A673 (cell line): Measurements from ENCODE around the gene MRI1. TPM values are rescaled to one million over a fixed set of nuclear protein-coding genes. Genes with fewer than 3 reads are reported as not detected.

Experiments
- BruUV-seq: library from RNA; stranded (reverse); fragments of 400-500 nt; replicated peaks from 2 replicates; lab custom pipeline; 2021; lab: Mats Ljungman, UMichigan
- CTCF ChIA-PET: fragments of 300-600 bp; sonication (Branson Sonifier 250); formaldehyde crosslinking; loops from one replicate; lab custom pipeline; 2022; ENCODE audit warnings: antibody characterized with exemption; lab: Charles Lee
- POLR2A ChIA-PET: fragments of 300-600 bp; sonication (Branson Sonifier 250); formaldehyde crosslinking; loops from one replicate; lab custom pipeline; 2022; ENCODE audit warnings: antibody characterized with exemption; ENCODE audit not compliant: low non-redundant PET; lab: Charles Lee
- DNase-seq: peaks from one replicate; pipeline ENCODE4 v3.0.0-alpha.2; 2015; ENCODE audit warnings: low spot score
- H3K27ac ChIP-seq: fragments of 200-600 bp; sonication (generic); 2 replicates; pipeline ENCODE4 v1.5.1; 2016; ENCODE audit warnings: mixed run types, low read depth, mild to moderate bottlenecking, mixed read lengths, antibody characterized with exemption, low read length; ENCODE audit not compliant: poor library complexity, severe bottlenecking
- H3K27me3 ChIP-seq: fragments of 200-600 bp; sonication (generic); replicated peaks from 2 replicates; pipeline ENCODE4 v1.6.1; 2017; ENCODE audit warnings: mixed run types, low read depth, mild to moderate bottlenecking, mixed read lengths, antibody characterized with exemption, low read length; ENCODE audit not compliant: insufficient read depth, poor library complexity
- H3K36me3 ChIP-seq: fragments of 200-600 bp; sonication (generic); 2 replicates; pipeline ENCODE4 v1.6.1; 2016; ENCODE audit warnings: mixed run types, mild to moderate bottlenecking, mixed read lengths, antibody characterized with exemption, low read length; ENCODE audit not compliant: insufficient read depth, poor library complexity, severe bottlenecking
- H3K4me1 ChIP-seq: fragments of 200-600 bp; sonication (generic); 2 replicates; pipeline ENCODE4 v1.6.1; 2017; ENCODE audit warnings: mixed run types, mild to moderate bottlenecking, mixed read lengths, antibody characterized with exemption, low read length; ENCODE audit not compliant: insufficient read depth, poor library complexity, severe bottlenecking
- H3K4me3 ChIP-seq: fragments of 200-600 bp; sonication (generic); 2 replicates; pipeline ENCODE4 v1.5.1; 2016; ENCODE audit warnings: low read depth, mixed run types, mild to moderate bottlenecking, mixed read lengths, low read length; ENCODE audit not compliant: poor library complexity, severe bottlenecking
- H3K9me3 ChIP-seq: fragments of 200-600 bp; sonication (generic); 2 replicates; pipeline ENCODE4 v1.6.1; 2016; ENCODE audit warnings: mixed run types, low read depth, mild to moderate bottlenecking, mixed read lengths, antibody characterized with exemption, low read length; ENCODE audit not compliant: poor library complexity, severe bottlenecking
- EZH2 ChIP-seq: fragments of 200-600 bp; sonication (generic); IDR thresholded peaks from 2 replicates; pipeline ENCODE4 v1.6.1; 2017; ENCODE audit warnings: borderline replicate concordance, low read depth, mild to moderate bottlenecking, mixed read lengths, antibody characterized with exemption, low read length; ENCODE audit not compliant: poor library complexity, severe bottlenecking
- intact Hi-C: fragments of 100-400 bp; cut with micrococcal nuclease; formaldehyde crosslinking; loops from one replicate; pipeline ENCODE4 v1.10.0; 2022; ENCODE audit not compliant: unreplicated experiment
- total RNA-seq: library from RNA; stranded (reverse); gene quantifications from 2 replicates; pipeline ENCODE4 v1.2.3, GENCODE V29; 2021
- TF ChIP-seq, protein P1 (sequence below): fragments of 300-800, 200-600 bp; sonication (generic); conservative IDR thresholded peaks from 2 replicates; pipeline ENCODE4 v1.5.1; 2017; ENCODE audit warnings: low read depth, mild to moderate bottlenecking, antibody characterized with exemption, low read length, moderate library complexity, mixed read lengths

MRI1 gene
- total RNA-seq, 1 experiment from 2014 or later: 63.8 TPM

DNA sequence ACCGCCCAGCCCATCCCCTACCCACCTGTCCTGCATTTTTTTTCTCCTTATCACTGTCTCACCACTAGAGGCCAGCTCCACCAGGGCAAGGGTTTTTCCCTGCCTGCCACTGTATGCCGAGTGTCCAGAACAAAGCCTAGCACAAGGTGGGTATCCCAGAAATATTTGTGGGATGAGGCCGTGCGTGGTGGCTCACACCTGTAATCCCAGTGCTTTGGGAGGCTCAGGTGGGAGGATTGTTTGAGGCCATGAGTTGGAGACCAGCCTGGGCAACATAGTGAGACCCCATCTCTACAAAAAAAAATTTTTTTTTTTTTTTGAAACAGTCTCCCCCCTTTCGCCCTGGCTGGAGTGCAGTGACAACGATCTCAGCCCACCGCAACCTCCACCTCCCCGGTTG lies 2.9 kb upstream of the MRI1 start:
- H3K27me3 ChIP-seq: no peaks in the 10 kb centered on the region
- DNase-seq: no peak
- H3K4me3 ChIP-seq: no peak overlapping the region
- BruUV-seq: no TSS peak
- no peak overlapping the region for H3K27ac ChIP-seq
- peaks cover 10% of the 10 kb centered on the region for H3K4me1 ChIP-seq
- TF ChIP-seq, protein P1, sequence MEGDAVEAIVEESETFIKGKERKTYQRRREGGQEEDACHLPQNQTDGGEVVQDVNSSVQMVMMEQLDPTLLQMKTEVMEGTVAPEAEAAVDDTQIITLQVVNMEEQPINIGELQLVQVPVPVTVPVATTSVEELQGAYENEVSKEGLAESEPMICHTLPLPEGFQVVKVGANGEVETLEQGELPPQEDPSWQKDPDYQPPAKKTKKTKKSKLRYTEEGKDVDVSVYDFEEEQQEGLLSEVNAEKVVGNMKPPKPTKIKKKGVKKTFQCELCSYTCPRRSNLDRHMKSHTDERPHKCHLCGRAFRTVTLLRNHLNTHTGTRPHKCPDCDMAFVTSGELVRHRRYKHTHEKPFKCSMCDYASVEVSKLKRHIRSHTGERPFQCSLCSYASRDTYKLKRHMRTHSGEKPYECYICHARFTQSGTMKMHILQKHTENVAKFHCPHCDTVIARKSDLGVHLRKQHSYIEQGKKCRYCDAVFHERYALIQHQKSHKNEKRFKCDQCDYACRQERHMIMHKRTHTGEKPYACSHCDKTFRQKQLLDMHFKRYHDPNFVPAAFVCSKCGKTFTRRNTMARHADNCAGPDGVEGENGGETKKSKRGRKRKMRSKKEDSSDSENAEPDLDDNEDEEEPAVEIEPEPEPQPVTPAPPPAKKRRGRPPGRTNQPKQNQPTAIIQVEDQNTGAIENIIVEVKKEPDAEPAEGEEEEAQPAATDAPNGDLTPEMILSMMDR: no peak
- no peak for TF ChIP-seq EZH2
- POLR2A ChIA-PET: no interaction called here
- intact Hi-C loops: no loop called here
- H3K36me3 ChIP-seq: peaks cover 54% of the 10 kb centered on the region
- H3K9me3 ChIP-seq: no peaks in the 10 kb centered on the region
- CTCF ChIA-PET: interaction anchor here (0.7 kb wide), 1 partner anchor 97 kb away, joined by 3 read pairs; no protein-coding TSS in a partner anchor

DNA sequence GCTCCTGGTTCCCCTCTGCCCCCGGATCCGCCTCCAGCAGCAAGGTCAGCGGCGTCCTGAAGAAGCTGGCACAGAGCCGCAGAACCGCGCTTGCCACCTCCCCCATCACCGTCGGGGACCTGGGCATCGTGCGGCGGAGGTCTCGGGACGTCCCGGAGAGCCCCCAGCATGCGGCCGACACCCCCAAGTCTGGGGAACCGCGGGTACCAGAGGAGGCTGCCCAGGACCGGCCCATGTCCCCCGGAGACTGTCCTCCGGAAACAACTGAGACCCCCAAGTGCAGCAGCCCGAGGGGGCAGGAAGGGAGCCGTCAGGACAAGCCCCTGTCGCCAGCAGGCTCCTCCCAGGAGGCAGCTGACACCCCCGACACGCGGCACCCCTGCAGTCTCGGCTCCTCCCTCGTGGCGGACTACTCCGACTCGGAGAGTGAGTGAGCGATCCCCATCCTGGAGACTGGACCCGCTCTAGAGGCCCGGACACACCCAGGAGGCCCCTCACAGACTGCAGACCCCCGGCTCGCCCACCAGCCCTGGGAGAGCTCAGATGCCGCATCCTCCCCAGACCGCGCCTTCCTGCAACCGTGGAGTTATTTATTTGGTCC lies 1.6 kb upstream of the MRI1 start:
- CTCF ChIA-PET: no interaction called here
- POLR2A ChIA-PET: no interaction called here
- H3K36me3 ChIP-seq: peaks cover 40% of the 10 kb centered on the region
- BruUV-seq: no TSS peak
- H3K9me3 ChIP-seq: no peaks in the 10 kb centered on the region
- no peak overlapping the region for H3K4me3 ChIP-seq
- peaks cover 10% of the 10 kb centered on the region for H3K4me1 ChIP-seq
- H3K27ac ChIP-seq: no peak overlapping the region
- intact Hi-C loops: no loop called here
- DNase-seq: no peak
- no peaks in the 10 kb centered on the region for H3K27me3 ChIP-seq
- TF ChIP-seq, protein P1: no peak
- no peak for TF ChIP-seq EZH2

DNA sequence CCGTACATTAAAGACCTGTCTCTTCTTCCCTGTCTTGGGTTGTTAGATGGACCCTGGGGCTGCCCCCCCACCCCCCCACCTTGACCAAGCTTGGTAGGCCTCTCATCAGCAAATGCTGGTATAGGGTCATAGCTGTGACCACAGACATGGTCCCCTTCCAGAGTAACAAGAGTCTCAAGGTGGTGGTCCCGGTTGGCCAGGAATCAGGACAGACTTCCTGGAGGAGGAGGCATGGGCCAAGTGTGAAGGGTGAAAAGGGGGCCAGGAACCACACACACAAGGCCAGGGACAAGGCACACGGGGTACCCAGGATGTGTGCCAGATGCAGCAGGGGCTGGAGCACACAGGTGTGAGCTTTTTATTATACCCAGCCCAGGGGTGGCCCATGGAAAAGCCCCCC lies 1.1 kb upstream of the MRI1 start:
- DNase-seq: no peak
- H3K36me3 ChIP-seq: peaks cover 39% of the 10 kb centered on the region
- TF ChIP-seq EZH2: no peak
- TF ChIP-seq, protein P1: no peak
- POLR2A ChIA-PET: interaction anchor here (0.6 kb wide), 1 partner anchor 32 kb away, joined by 4 read pairs; no protein-coding TSS in a partner anchor
- H3K4me3 ChIP-seq: no peak overlapping the region
- BruUV-seq: no TSS peak
- no peaks in the 10 kb centered on the region for H3K9me3 ChIP-seq
- peaks cover 10% of the 10 kb centered on the region for H3K4me1 ChIP-seq
- no peak overlapping the region for H3K27ac ChIP-seq
- CTCF ChIA-PET: no interaction called here
- intact Hi-C loops: no loop called here
- H3K27me3 ChIP-seq: no peaks in the 10 kb centered on the region
